Activated CD4-positive, alpha-beta T cell treated with anti-CD3 and anti-CD28 coated beads for 24 hours (primary cell): ENCODE results near the gene PRRC2A.

Source experiments
- DNase-seq, 2 donors: peaks; one replicate each; pipeline ENCODE4 v3.0.0-alpha.2; 2020; ENCODE audit warnings: low read depth in 2 of 2

Gene PRRC2A

DNA sequence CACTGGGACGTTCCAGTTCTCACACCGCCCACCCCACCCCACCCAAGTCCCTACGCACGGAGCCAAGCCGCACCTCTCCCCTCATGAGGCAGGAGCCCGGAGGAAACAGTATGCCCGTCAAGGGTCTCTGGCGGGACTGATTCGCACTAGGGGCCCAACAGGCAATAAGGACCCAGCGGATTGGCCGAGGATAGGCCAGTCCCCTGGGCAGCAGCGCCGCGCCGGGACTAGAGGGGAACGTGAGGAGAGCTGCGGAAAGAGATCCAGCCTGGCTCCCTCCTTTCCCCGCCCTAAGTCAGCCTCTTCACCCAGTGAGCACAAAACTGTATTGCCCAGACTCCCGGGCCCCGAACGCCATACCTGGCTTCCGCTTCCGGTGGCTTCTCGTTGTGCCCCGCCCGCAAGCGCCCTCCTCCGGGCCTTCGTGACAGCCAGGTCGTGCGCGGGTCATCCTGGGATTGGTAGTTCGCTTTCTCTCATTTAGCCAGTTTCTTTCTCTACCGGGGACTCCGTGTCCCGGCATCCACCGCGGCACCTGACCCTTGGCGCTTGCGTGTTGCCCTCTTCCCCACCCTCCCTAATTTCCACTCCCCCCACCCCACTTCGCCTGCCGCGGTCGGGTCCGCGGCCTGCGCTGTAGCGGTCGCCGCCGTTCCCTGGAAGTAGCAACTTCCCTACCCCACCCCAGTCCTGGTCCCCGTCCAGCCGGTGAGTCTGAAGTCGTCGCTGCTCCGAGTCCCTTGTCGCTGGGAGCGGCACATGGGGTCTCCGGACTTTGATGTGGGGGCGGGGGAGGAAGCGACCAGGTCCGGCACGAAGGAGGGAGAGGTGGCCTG lies 45.2 kb downstream of the PRRC2A start, which contains the start of gene CSNK2B:
Gene CSNK2B (plus strand): TSS at position 580 of the 836 bp plus-strand sequence. CDS start 752 bp downstream, outside the sequence.
- DNase-seq, result peak; percentile 94 to 96

DNA sequence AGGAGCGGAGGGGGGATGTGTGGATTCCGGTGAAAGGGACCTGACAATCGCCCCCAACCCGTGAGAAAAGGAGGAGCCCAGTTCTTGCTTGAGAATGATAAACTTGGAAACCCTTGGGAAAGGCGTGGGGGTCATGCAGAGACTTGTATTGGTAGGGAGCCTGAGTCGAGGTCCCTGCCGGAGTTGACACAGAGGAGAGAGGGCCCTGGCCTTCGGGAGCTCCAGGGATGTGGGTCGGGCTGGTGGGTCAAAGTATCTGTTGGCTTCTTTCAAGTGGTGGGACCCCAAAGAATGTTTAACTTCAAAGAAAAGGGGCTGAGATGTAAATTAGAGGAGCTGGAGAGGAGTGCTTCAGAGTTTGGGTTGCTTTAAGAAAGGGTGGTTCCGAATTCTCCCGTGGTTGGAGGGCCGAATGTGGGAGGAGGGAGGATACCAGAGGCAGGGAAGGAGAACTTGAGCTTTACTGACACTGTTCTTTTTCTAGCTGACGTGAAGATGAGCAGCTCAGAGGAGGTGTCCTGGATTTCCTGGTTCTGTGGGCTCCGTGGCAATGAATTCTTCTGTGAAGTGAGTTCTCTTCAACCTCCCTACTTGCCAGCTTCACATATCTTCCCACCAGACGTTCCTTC lies 45.9 kb downstream of the PRRC2A start:
- no peak for DNase-seq

DNA sequence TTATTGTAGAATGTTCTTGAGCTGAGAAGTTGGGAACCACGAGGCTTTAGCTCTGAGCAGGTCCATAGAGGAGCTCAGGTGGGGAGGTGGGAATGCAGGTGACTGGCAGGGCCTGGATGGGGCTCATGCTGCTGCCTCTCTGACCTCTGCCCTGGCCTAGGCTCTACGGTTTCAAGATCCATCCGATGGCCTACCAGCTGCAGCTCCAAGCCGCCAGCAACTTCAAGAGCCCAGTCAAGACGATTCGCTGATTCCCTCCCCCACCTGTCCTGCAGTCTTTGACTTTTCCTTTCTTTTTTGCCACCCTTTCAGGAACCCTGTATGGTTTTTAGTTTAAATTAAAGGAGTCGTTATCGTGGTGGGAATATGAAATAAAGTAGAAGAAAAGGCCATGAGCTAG lies 49.2 kb downstream of the PRRC2A start, which contains the start of gene LY6G5B:
Gene LY6G5B (plus strand): TSS at position 301 of the 400 bp plus-strand sequence. CDS start 975 bp downstream, outside the sequence.
- DNase-seq, result no peak

DNA sequence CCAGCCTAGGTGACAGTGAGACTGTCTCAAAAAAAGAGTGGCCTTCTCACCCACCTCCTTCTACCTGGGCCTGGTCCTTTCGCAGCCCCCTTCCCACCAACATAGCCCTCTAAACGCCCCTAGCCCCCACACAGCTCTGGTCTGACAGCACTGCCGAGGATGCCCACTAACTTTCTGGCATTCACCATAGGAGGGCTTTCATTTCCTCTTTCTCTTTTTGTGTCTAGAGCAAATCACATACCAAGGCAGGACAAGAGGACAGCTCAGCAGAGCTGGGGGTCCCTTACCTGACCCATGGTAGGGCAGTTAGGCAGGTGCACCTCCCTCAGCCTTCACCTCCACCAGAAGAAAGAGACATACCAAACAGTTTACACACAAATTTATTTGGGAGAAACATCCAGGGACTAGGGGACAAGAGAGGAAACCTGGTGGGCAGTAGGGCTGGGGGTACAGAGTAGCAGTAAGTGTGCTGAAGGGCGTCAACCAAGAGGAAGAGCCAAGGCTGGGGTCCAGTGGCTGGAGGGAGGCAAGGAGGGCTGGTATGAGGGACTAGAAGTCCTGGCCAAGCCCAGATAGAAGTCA lies 55.9 kb downstream of the PRRC2A start:
- no peak for DNase-seq

DNA sequence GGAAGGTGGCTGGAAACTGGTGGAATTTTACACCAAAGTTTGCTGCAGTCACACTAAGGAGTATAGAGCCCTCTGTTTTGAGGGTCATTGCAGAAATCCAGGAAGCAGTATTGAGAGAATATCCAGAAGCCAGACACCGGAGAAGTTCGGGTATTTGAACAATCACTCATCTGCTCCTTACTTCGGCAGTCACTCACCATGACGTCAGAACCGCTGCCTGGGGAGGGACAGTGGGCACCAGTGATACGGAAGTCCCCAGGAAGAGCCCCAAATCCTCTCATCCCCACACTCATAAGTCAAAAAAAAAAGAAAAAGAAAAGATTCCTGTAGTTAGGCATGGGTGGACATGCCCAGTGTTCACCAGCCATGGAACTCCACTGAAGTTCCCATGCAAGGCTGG lies 56.4 kb downstream of the PRRC2A start:
- no peak for DNase-seq

DNA sequence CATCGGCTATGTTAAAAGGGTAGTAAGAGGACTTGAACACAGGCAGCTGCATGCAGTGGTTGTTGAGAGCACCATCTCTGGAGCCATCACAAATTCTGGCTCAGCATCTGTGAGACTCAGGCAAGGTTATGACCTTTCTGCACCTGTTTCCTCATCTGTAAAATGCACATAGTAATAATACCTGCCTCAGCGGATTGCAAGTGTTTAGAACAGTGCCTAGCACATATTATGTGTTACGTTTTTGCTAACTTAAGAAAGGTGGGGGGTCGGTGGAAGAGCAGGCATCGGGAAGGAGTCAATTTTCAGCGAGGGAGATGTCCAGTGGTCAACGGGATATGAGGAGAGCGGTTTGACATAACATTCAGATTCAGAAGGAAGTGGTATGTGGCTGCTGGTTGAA lies 57.4 kb downstream of the PRRC2A start:
- no peak for DNase-seq

DNA sequence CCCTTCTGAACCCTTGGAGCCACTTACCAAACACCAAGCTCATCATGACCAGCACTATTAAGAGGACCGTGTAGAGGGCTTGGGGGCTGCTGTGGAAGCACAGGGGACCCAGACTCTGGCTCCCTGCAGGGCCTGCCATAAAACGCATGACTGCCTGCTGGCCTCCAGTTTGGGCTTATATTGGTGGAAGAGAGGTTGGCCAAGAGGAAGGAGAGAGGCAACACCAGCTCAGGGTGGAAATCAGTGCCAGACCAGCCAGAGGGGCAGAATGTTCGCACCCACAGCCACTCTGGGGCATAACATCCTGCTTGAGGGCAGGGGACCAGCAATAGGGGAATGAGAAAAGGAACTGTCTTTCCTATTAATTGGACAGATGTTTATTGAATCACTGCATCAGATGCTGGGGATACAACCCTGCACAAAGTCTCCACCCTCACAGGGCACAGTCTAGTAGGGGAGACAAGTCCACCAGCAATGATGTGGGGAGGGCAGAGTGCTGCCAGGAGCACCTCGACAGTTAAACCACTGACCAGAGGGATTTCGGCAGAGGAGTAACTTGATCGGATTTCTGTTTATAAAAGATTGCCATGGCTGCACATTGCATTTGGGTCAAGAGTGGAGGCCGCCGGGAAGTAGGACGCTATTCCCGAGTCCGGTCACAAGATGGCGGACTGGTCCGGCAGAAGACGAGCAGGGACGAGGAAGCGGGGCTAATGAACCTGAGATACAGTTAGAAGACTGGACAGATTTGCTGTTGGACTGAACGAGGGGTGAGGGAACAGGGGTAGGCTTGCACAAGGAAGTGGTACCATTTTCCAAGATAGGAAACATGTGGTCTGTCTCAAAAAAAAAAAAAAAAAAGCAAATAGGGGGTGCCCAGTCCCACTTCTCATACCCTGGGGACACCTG lies 60.0 kb downstream of the PRRC2A start, which contains the start of gene LY6G5C:
Gene LY6G5C (minus strand): TSS at position 842 of the 909 bp plus-strand sequence. CDS start 694 bp downstream, at position 148.
- DNase-seq, result peak; percentile 44 to 52

DNA sequence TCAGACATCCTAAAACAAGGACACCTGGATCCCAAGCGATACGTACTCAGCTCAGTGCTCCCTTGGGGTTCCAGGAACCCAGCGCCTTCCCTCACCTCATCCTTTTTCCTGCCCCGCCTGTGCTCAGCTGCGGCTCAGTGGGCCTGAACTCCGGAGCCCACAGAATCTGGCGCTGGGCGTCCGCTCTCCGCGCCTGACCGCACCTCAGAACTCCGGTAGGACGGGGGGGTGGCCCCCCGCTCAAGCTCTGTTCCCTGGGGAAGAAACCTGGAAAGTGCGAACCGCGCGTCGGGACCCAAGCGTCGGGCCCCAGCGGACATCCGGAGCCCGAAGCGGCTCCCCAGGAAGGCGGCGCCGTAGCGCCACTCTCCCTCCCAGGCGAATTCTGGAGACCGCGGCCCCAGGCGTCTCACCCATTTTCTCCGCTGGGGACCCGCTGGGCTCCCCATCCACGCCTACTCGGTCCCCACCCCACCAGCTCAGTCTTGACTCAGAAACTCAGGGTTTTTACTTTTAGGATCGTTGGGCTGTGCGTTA lies 60.7 kb downstream of the PRRC2A start:
- DNase-seq, result peak; percentile 17 to 37

DNA sequence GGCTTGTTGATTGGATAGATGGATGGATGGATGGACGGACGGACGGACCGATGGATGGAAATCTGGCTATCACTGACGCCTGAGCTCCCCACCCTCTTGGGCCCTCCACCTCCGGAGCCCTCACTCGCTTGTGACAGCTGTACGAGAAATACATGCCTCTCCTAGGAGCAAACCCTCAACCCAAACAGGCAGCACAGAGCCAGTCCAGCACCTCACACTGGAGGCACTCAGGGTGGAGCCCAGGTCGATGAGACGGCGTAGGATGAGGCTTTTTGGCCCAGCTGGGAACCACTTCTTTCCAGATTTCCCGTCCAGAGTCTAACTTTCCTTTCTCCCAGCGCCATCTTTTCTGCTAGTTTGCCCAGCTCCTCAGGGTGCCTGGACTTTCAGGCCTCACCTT lies 63.1 kb downstream of the PRRC2A start:
- no peak for DNase-seq

DNA sequence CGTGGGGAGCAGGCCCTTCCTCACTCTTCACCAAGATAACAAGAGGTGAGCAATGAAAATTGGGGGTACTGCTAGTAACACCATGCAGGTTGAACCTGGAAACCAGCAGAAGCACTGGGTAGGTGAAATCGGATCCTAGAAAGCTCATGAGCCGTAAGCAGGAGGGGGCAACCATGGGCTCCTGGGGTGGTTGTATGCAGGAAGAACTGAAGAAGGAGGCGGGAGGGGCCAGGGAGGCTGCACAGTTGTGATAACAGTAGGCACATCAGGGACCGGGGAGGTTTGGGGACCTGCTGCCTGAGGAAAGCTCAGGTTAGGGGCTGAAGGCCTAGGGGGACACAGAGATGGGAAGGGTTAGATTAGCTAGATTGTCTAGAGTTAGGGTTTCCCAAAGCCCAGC lies 66.0 kb downstream of the PRRC2A start:
- no peak for DNase-seq

DNA sequence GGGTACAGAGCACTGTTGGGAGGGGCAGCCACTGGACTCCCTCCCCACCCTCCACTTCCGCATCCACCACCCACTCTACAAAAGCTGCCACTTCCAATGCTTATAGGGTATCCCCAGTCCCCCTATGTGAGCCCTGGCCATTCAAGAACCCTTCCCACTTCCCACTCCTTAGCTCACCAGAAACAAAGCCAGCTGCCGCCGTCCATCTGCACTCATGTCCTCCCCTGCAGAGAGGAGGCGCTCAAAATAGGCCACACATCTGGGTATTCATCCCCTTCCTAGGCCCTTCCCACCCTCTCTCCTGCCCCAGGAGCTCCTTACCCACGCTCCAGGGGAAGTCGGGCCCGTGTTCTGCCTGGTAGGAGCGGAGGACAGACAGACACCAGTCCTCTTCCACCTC lies 66.8 kb downstream of the PRRC2A start:
- no peak for DNase-seq
